A673 (cell line): ENCODE measurements around the gene CERS6. TPM values are rescaled to one million over a fixed set of nuclear protein-coding genes. Genes with fewer than 3 reads are reported as not detected.

Experiments used
- BruUV-seq: library from RNA; stranded (reverse); fragments of 400-500 nt; replicated peaks from 2 replicates; lab custom pipeline; 2021; lab: Mats Ljungman, UMichigan
- CTCF ChIA-PET: fragments of 300-600 bp; sonication (Branson Sonifier 250); formaldehyde crosslinking; loops from one replicate; lab custom pipeline; 2022; ENCODE audit warnings: antibody characterized with exemption; lab: Charles Lee
- POLR2A ChIA-PET: fragments of 300-600 bp; sonication (Branson Sonifier 250); formaldehyde crosslinking; loops from one replicate; lab custom pipeline; 2022; ENCODE audit warnings: antibody characterized with exemption; ENCODE audit not compliant: low non-redundant PET; lab: Charles Lee
- DNase-seq: peaks from one replicate; pipeline ENCODE4 v3.0.0-alpha.2; 2015; ENCODE audit warnings: low spot score
- H3K27ac ChIP-seq: fragments of 200-600 bp; sonication (generic); 2 replicates; pipeline ENCODE4 v1.5.1; 2016; ENCODE audit warnings: mixed run types, low read depth, mild to moderate bottlenecking, mixed read lengths, antibody characterized with exemption, low read length; ENCODE audit not compliant: poor library complexity, severe bottlenecking
- H3K27me3 ChIP-seq: fragments of 200-600 bp; sonication (generic); replicated peaks from 2 replicates; pipeline ENCODE4 v1.6.1; 2017; ENCODE audit warnings: mixed run types, low read depth, mild to moderate bottlenecking, mixed read lengths, antibody characterized with exemption, low read length; ENCODE audit not compliant: insufficient read depth, poor library complexity
- H3K36me3 ChIP-seq: fragments of 200-600 bp; sonication (generic); 2 replicates; pipeline ENCODE4 v1.6.1; 2016; ENCODE audit warnings: mixed run types, mild to moderate bottlenecking, mixed read lengths, antibody characterized with exemption, low read length; ENCODE audit not compliant: insufficient read depth, poor library complexity, severe bottlenecking
- H3K4me1 ChIP-seq: fragments of 200-600 bp; sonication (generic); 2 replicates; pipeline ENCODE4 v1.6.1; 2017; ENCODE audit warnings: mixed run types, mild to moderate bottlenecking, mixed read lengths, antibody characterized with exemption, low read length; ENCODE audit not compliant: insufficient read depth, poor library complexity, severe bottlenecking
- H3K4me3 ChIP-seq: fragments of 200-600 bp; sonication (generic); 2 replicates; pipeline ENCODE4 v1.5.1; 2016; ENCODE audit warnings: low read depth, mixed run types, mild to moderate bottlenecking, mixed read lengths, low read length; ENCODE audit not compliant: poor library complexity, severe bottlenecking
- H3K9me3 ChIP-seq: fragments of 200-600 bp; sonication (generic); 2 replicates; pipeline ENCODE4 v1.6.1; 2016; ENCODE audit warnings: mixed run types, low read depth, mild to moderate bottlenecking, mixed read lengths, antibody characterized with exemption, low read length; ENCODE audit not compliant: poor library complexity, severe bottlenecking
- EZH2 ChIP-seq: fragments of 200-600 bp; sonication (generic); IDR thresholded peaks from 2 replicates; pipeline ENCODE4 v1.6.1; 2017; ENCODE audit warnings: borderline replicate concordance, low read depth, mild to moderate bottlenecking, mixed read lengths, antibody characterized with exemption, low read length; ENCODE audit not compliant: poor library complexity, severe bottlenecking
- intact Hi-C: fragments of 100-400 bp; cut with micrococcal nuclease; formaldehyde crosslinking; loops from one replicate; pipeline ENCODE4 v1.10.0; 2022; ENCODE audit not compliant: unreplicated experiment
- total RNA-seq: library from RNA; stranded (reverse); gene quantifications from 2 replicates; pipeline ENCODE4 v1.2.3, GENCODE V29; 2021
- TF ChIP-seq, protein P1 (sequence below): fragments of 300-800, 200-600 bp; sonication (generic); conservative IDR thresholded peaks from 2 replicates; pipeline ENCODE4 v1.5.1; 2017; ENCODE audit warnings: low read depth, mild to moderate bottlenecking, antibody characterized with exemption, low read length, moderate library complexity, mixed read lengths

CERS6 gene
- total RNA-seq, 1 experiment from 2014 or later: 12.4 TPM

GRCh38 chr2:168530982-168531622 lies 75.0 kb downstream of the CERS6 start:
- no TSS peak for BruUV-seq
- H3K36me3 ChIP-seq: no peaks in the 10 kb centered on the region
- no peaks in the 10 kb centered on the region for H3K27me3 ChIP-seq
- no peak overlapping the region for H3K27ac ChIP-seq
- no peaks in the 10 kb centered on the region for H3K9me3 ChIP-seq
- H3K4me1 ChIP-seq: peaks cover 20% of the 10 kb centered on the region
- ChIA-PET CTCF (no interaction called here), POLR2A (no interaction called here)
- no peak overlapping the region for H3K4me3 ChIP-seq
- TF ChIP-seq EZH2: no peak
- TF ChIP-seq, protein P1, sequence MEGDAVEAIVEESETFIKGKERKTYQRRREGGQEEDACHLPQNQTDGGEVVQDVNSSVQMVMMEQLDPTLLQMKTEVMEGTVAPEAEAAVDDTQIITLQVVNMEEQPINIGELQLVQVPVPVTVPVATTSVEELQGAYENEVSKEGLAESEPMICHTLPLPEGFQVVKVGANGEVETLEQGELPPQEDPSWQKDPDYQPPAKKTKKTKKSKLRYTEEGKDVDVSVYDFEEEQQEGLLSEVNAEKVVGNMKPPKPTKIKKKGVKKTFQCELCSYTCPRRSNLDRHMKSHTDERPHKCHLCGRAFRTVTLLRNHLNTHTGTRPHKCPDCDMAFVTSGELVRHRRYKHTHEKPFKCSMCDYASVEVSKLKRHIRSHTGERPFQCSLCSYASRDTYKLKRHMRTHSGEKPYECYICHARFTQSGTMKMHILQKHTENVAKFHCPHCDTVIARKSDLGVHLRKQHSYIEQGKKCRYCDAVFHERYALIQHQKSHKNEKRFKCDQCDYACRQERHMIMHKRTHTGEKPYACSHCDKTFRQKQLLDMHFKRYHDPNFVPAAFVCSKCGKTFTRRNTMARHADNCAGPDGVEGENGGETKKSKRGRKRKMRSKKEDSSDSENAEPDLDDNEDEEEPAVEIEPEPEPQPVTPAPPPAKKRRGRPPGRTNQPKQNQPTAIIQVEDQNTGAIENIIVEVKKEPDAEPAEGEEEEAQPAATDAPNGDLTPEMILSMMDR: no peak
- intact Hi-C loops: no loop called here
- DNase-seq: peak; percentile 15

DNA sequence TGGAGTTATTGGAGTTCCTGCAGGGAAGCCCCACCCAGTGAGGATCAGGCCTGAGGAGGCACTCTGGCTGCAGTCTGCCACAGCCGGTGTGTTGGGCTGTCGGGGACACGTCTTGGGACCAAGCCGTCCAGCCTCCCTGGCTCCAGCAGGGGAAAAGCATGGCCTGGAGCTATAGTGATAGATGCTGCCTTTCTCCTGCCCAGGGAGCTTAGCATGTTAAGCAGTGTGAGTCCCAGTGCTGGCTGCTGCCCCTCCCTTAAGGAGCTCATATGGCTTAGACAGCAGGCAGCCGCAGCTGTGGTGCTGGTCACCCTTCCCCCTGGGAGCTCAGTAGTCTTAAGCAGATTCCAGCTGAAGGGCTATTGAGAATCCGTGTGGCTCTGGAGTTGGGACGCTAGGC lies 78.9 kb downstream of the CERS6 start:
- Histone ChIP-seq H3K27ac (no peak overlapping the region), H3K36me3 (no peaks in the 10 kb centered on the region), H3K4me1 (peaks cover 17% of the 10 kb centered on the region), H3K27me3 (no peaks in the 10 kb centered on the region), H3K4me3 (no peak overlapping the region), H3K9me3 (peaks cover 3% of the 10 kb centered on the region)
- no peak for DNase-seq
- POLR2A ChIA-PET: no interaction called here
- no peak for TF ChIP-seq EZH2
- TF ChIP-seq, protein P1: no peak
- intact Hi-C loops: no loop called here
- CTCF ChIA-PET: no interaction called here
- BruUV-seq: no TSS peak

- Histone ChIP-seq H3K27me3 (no peaks in the 10 kb centered on the region), H3K27ac (no peak overlapping the region), H3K36me3 (no peaks in the 10 kb centered on the region), H3K4me3 (no peak overlapping the region), H3K4me1 (no peaks in the 10 kb centered on the region), H3K9me3 (peaks cover 3% of the 10 kb centered on the region)
- CTCF ChIA-PET: no interaction called here
- intact Hi-C loops: no loop called here
- POLR2A ChIA-PET: interaction anchor here (0.8 kb wide), 1 partner anchor 181 kb away, joined by 7 read pairs; no protein-coding TSS in a partner anchor
- peak; percentile 21 for DNase-seq
- no TSS peak for BruUV-seq
- TF ChIP-seq EZH2: no peak
- TF ChIP-seq, protein P1: no peak
Measured at GRCh38 chr2:168536925-168537466, 80.9 kb downstream of the CERS6 start.
